ENCODE measurements around the gene OXNAD1. TPM values are rescaled to one million over a fixed set of nuclear protein-coding genes. Genes with fewer than 3 reads are reported as not detected.

Gene OXNAD1
- total RNA-seq, 2 donors from 2014 or later: 16.2 to 16.3 TPM

- no peak for TF ChIP-seq CTCF (IDR thresholded peaks at IDR 0.05)
- no peak for TF ChIP-seq POLR2AphosphoS5 (IDR thresholded peaks at IDR 0.05)
- Histone ChIP-seq H3K4me3 (no peak overlapping the region), H3K9me3 (no peaks in the 10 kb centered on the region), H3K27ac (no peak overlapping the region), H3K27me3 (replicated peaks; ENCODE audit: insufficient read depth) (no peaks in the 10 kb centered on the region), H3K36me3 (no peaks in the 10 kb centered on the region), H3K4me1 (replicated peaks) (no peaks in the 10 kb centered on the region)
- intact Hi-C loops (cut with DNase I): no loop called here
- DNase-seq (ENCODE audit: low spot score): no peak
- WGBS: 83% methylated on average over 15 of the region's 15 CpGs
Observed at GRCh38 chr3:16337856-16338540, 73.0 kb downstream of the OXNAD1 start.

- no peaks in the 10 kb centered on the region for H3K9me3 ChIP-seq
- no peaks in the 10 kb centered on the region for H3K36me3 ChIP-seq
- DNase-seq (ENCODE audit: low spot score): no peak
- no peak overlapping the region for H3K27ac ChIP-seq
- H3K4me3 ChIP-seq: no peak overlapping the region
- no peaks in the 10 kb centered on the region for H3K27me3 ChIP-seq (replicated peaks; ENCODE audit: insufficient read depth)
- TF ChIP-seq POLR2AphosphoS5 (IDR thresholded peaks at IDR 0.05) (no peak), CTCF (IDR thresholded peaks at IDR 0.05) (no peak), POLR2A (IDR thresholded peaks at IDR 0.05) (no peak)
- WGBS: 57% methylated on average over 1 of the region's 1 CpG
- H3K4me1 ChIP-seq (replicated peaks): no peaks in the 10 kb centered on the region
- intact Hi-C loops (cut with DNase I): no loop called here
Observed at GRCh38 chr3:16338999-16339398, 74.0 kb downstream of the OXNAD1 start.

- WGBS: 100% methylated on average over 1 of the region's 1 CpG
- Histone ChIP-seq H3K4me3 (no peak overlapping the region), H3K27ac (no peak overlapping the region), H3K36me3 (no peaks in the 10 kb centered on the region), H3K27me3 (replicated peaks; ENCODE audit: insufficient read depth) (no peaks in the 10 kb centered on the region), H3K9me3 (no peaks in the 10 kb centered on the region), H3K4me1 (replicated peaks) (no peaks in the 10 kb centered on the region)
- TF ChIP-seq POLR2A (IDR thresholded peaks at IDR 0.05): no peak
- no peak for TF ChIP-seq CTCF (IDR thresholded peaks at IDR 0.05)
- no peak for TF ChIP-seq POLR2AphosphoS5 (IDR thresholded peaks at IDR 0.05)
- intact Hi-C loops (cut with DNase I): no loop called here
- no peak for DNase-seq (ENCODE audit: low spot score)
Observed at GRCh38 chr3:16343101-16343500, 78.1 kb downstream of the OXNAD1 start.

GRCh38 chr3:16346413-16347081 lies 81.5 kb downstream of the OXNAD1 start:
- TF ChIP-seq POLR2A (IDR thresholded peaks at IDR 0.05) (no peak), CTCF (IDR thresholded peaks at IDR 0.05) (no peak)
- no peaks in the 10 kb centered on the region for H3K9me3 ChIP-seq
- H3K4me1 ChIP-seq (replicated peaks): no peaks in the 10 kb centered on the region
- H3K36me3 ChIP-seq: no peaks in the 10 kb centered on the region
- no peaks in the 10 kb centered on the region for H3K27me3 ChIP-seq (replicated peaks; ENCODE audit: insufficient read depth)
- no peak overlapping the region for H3K27ac ChIP-seq
- 94% methylated on average over 7 of the region's 7 CpGs for WGBS
- DNase-seq (ENCODE audit: low spot score): no peak
- intact Hi-C loops (cut with DNase I): no loop called here
- H3K4me3 ChIP-seq: no peak overlapping the region

GRCh38 chr3:16347548-16347947 lies 82.5 kb downstream of the OXNAD1 start:
- intact Hi-C loops (cut with DNase I): no loop called here
- WGBS: 92% methylated on average over 4 of the region's 4 CpGs

More at GRCh38 chr3:16347548-16347947, 82.5 kb downstream of the OXNAD1 start:
- Histone ChIP-seq H3K27ac (no peak overlapping the region), H3K27me3 (replicated peaks; ENCODE audit: insufficient read depth) (no peaks in the 10 kb centered on the region), H3K9me3 (no peaks in the 10 kb centered on the region), H3K4me3 (no peak overlapping the region), H3K36me3 (no peaks in the 10 kb centered on the region), H3K4me1 (replicated peaks) (no peaks in the 10 kb centered on the region)
- DNase-seq (ENCODE audit: low spot score): no peak
- no peak for TF ChIP-seq CTCF (IDR thresholded peaks at IDR 0.05)
- TF ChIP-seq POLR2A (IDR thresholded peaks at IDR 0.05): no peak
- no peak for TF ChIP-seq POLR2AphosphoS5 (IDR thresholded peaks at IDR 0.05)
